ENCODE results near the gene YTHDF2. TPM values are rescaled to one million over a fixed set of nuclear protein-coding genes. Genes with fewer than 3 reads are reported as not detected.
"Not testable (repeated sequence)": the region's sequence is repeated elsewhere in the genome, so short reads cannot be mapped to it uniquely, and the experiment has no call there.

The YTHDF2 gene
- total RNA-seq, 1 donor from 2014 or later = 81.2 TPM

- Mint-ChIP-seq H3K27me3 (no peaks in the 10 kb centered on the region), H3K9me3 (no peaks in the 10 kb centered on the region), H3K27ac (no peak overlapping the region), H3K36me3 (ENCODE audit: low read depth) (peaks cover 2% of the 10 kb centered on the region), H3K4me1 (peaks cover 6% of the 10 kb centered on the region), H3K4me3 (no peak overlapping the region)
- DNase-seq (no peak), ATAC-seq (ENCODE audit: low read depth) (no peak)
- TF ChIP-seq, protein P1, sequence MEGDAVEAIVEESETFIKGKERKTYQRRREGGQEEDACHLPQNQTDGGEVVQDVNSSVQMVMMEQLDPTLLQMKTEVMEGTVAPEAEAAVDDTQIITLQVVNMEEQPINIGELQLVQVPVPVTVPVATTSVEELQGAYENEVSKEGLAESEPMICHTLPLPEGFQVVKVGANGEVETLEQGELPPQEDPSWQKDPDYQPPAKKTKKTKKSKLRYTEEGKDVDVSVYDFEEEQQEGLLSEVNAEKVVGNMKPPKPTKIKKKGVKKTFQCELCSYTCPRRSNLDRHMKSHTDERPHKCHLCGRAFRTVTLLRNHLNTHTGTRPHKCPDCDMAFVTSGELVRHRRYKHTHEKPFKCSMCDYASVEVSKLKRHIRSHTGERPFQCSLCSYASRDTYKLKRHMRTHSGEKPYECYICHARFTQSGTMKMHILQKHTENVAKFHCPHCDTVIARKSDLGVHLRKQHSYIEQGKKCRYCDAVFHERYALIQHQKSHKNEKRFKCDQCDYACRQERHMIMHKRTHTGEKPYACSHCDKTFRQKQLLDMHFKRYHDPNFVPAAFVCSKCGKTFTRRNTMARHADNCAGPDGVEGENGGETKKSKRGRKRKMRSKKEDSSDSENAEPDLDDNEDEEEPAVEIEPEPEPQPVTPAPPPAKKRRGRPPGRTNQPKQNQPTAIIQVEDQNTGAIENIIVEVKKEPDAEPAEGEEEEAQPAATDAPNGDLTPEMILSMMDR (IDR thresholded peaks at IDR 0.05) = no peak
- CTCF ChIA-PET = interaction anchor here (1.1 to 7.1 kb wide), 3 partner anchors 95 to 252 kb away, joined by 3 to 135 read pairs (median 8); no protein-coding TSS in a partner anchor
- POLR2A ChIA-PET = interaction anchor here (0.7 kb wide), 1 partner anchor 204 kb away, joined by 3 read pairs; no protein-coding TSS in a partner anchor
- intact Hi-C loops (cut with micrococcal nuclease) = no loop called here
Measured at GRCh38 chr1:28782011-28782410, 45.3 kb downstream of the YTHDF2 start.

GRCh38 chr1:28783363-28783762 lies 46.6 kb downstream of the YTHDF2 start:
- ChIA-PET CTCF (interaction anchor here (1.7 to 7.1 kb wide), 2 partner anchors 93 to 250 kb away, joined by 8 to 135 read pairs; no protein-coding TSS in a partner anchor), POLR2A (no interaction called here)
- ATAC-seq (ENCODE audit: low read depth) = no peak
- H3K36me3 Mint-ChIP-seq (ENCODE audit: low read depth) = peaks cover 2% of the 10 kb centered on the region
- H3K9me3 Mint-ChIP-seq = no peaks in the 10 kb centered on the region
- H3K4me1 Mint-ChIP-seq = peaks cover 6% of the 10 kb centered on the region
- DNase-seq = no peak
- no peak overlapping the region for H3K4me3 Mint-ChIP-seq
- H3K27me3 Mint-ChIP-seq = no peaks in the 10 kb centered on the region
- H3K27ac Mint-ChIP-seq = no peak overlapping the region
- intact Hi-C loops (cut with micrococcal nuclease) = no loop called here
- TF ChIP-seq, protein P1 (IDR thresholded peaks at IDR 0.05) = no peak

- ATAC-seq (ENCODE audit: low read depth) = no peak
- TF ChIP-seq, protein P1 (IDR thresholded peaks at IDR 0.05) = no peak
- POLR2A ChIA-PET = no interaction called here
- peaks cover 2% of the 10 kb centered on the region for H3K36me3 Mint-ChIP-seq (ENCODE audit: low read depth)
- intact Hi-C loops (cut with micrococcal nuclease) = loop anchor here (5.0 kb wide), 1 partner anchor 272 kb away; no protein-coding TSS in a partner anchor
- CTCF ChIA-PET = no interaction called here
- peaks cover 6% of the 10 kb centered on the region for H3K4me1 Mint-ChIP-seq
- H3K9me3 Mint-ChIP-seq = no peaks in the 10 kb centered on the region
- no peak for DNase-seq
- H3K27ac Mint-ChIP-seq = no peak overlapping the region
- H3K27me3 Mint-ChIP-seq = peaks cover 5% of the 10 kb centered on the region
- H3K4me3 Mint-ChIP-seq = no peak overlapping the region
Measured at GRCh38 chr1:28789412-28789811, 52.7 kb downstream of the YTHDF2 start.

DNA sequence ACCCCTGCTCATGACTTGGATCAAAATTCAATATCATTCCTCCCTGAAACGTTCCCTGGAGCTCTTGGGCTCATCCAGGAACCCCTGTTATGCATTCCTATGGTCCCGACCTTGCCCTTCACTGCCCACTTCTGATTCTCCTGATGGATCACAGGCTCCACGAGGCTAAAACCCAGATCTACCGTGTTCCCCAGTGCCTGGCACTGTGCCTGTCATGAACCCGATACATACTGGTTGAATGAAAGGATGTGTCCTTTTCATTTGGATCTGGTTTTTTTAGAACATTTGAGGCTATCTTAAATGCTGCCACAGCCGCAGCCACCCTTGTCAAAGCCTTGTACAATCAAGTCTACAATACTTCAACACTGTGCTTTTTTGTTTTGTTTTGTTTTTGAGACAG lies 53.1 kb downstream of the YTHDF2 start:
- intact Hi-C loops (cut with micrococcal nuclease) = loop anchor here (5.0 kb wide), 1 partner anchor 273 kb away; no protein-coding TSS in a partner anchor
- POLR2A ChIA-PET = no interaction called here
- Mint-ChIP-seq H3K27ac (no peak overlapping the region), H3K36me3 (ENCODE audit: low read depth) (peaks cover 2% of the 10 kb centered on the region), H3K27me3 (peaks cover 5% of the 10 kb centered on the region), H3K9me3 (no peaks in the 10 kb centered on the region), H3K4me1 (peaks cover 6% of the 10 kb centered on the region), H3K4me3 (no peak overlapping the region)
- CTCF ChIA-PET = no interaction called here
- DNase-seq (no peak), ATAC-seq (ENCODE audit: low read depth) (no peak)
- TF ChIP-seq, protein P1 (IDR thresholded peaks at IDR 0.05) = no peak

GRCh38 chr1:28790377-28791035 lies 53.8 kb downstream of the YTHDF2 start:
- no peak for ATAC-seq (ENCODE audit: low read depth)
- TF ChIP-seq, protein P1 (IDR thresholded peaks at IDR 0.05) = no peak

DNA sequence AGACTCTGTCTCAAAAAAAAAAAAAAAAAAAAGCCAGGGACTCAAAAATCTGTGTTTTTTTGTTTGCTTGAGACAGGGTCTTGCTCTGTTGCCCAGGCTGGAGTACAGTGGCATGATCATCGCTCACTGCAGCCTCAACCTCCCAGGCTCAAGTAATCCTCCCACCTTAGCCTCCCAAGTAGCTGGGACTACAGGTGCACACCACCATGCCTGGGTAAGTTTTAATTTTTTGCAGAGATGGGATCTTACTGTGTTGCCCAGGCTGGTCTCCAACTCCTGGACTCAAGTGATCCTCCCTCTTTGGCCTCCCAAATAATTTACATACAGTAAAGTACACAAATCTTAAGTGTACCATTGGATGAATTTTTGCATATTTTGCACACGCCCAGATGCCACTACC lies 55.2 kb downstream of the YTHDF2 start:
- H3K9me3 Mint-ChIP-seq; DNase-seq; H3K36me3 Mint-ChIP-seq (ENCODE audit: low read depth); H3K4me1 Mint-ChIP-seq; H3K27ac Mint-ChIP-seq; intact Hi-C loops (cut with micrococcal nuclease); H3K4me3 Mint-ChIP-seq; ATAC-seq (ENCODE audit: low read depth): not testable (repeated sequence)
- POLR2A ChIA-PET = interaction anchor here (0.6 kb wide), 1 partner anchor 479 kb away, joined by 4 read pairs; no protein-coding TSS in a partner anchor
- CTCF ChIA-PET = interaction anchor here (1.1 kb wide), 1 partner anchor 240 kb away, joined by 3 read pairs; no protein-coding TSS in a partner anchor
- H3K27me3 Mint-ChIP-seq = peaks cover 11% of the 10 kb centered on the region

More at GRCh38 chr1:28790377-28791035, 53.8 kb downstream of the YTHDF2 start:
- H3K27me3 Mint-ChIP-seq = peaks cover 9% of the 10 kb centered on the region
- peaks cover 4% of the 10 kb centered on the region for H3K4me1 Mint-ChIP-seq
- no peak overlapping the region for H3K4me3 Mint-ChIP-seq
- ChIA-PET CTCF (no interaction called here), POLR2A (no interaction called here)
- H3K27ac Mint-ChIP-seq = no peak overlapping the region
- no peak for DNase-seq
- no peaks in the 10 kb centered on the region for H3K9me3 Mint-ChIP-seq
- intact Hi-C loops (cut with micrococcal nuclease) = no loop called here
- H3K36me3 Mint-ChIP-seq (ENCODE audit: low read depth) = no peaks in the 10 kb centered on the region
